ENCODE results near the gene EMILIN1. TPM values are rescaled to one million over a fixed set of nuclear protein-coding genes. Genes with fewer than 3 reads are reported as not detected.
A peak's percentile ranks its signal among the peaks of the same experiment; 100 is the strongest.

EMILIN1 gene
- total RNA-seq, 3 donors from 2014 or later: 12.1 to 256 (median 42.3) TPM

DNA sequence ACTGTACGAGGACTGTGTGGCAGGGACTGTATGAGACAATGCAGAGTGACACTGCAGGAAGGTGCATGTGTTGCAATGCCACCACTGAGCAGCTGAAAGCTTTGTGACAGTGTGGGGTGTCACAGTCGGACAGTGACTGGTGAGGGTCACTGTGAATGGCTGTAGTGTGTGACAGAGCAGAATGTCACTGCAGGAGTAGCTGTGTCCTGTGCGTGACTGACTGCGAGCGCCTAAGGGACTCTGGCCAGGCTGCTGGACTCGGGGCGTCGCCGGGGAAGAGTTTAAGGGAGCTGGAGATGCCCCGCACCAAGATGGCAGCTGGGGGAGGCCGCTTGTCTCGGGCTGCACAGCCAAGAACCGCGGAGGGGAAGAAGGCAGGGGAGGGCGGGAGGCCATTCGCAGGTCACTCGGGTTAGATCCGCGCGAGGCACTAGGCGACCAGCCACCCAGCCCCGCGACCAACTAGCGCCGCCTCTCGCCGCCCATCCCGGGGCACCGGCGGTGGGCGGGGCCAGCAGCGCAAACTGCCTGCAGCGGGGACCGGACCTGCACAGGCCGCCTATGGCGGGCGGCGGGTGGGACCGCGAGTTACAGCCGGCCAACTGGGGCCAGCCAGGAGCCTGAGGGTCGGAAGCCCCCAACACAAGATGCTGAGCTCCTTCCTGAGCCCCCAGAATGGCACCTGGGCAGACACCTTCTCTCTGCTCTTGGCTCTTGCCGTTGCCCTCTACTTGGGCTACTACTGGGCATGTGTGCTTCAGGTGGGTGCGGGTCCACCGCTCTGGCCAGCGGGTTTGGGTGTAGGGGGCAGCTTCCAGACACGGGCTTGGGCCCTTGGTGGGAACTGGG is 45.1 kb downstream of the EMILIN1 start, which contains the start of gene ABHD1:
ABHD1 (plus strand) TSS at position 514 of the 849 bp plus-strand sequence; CDS start at position 648, 134 bp downstream.
- TF ChIP-seq, protein P1, sequence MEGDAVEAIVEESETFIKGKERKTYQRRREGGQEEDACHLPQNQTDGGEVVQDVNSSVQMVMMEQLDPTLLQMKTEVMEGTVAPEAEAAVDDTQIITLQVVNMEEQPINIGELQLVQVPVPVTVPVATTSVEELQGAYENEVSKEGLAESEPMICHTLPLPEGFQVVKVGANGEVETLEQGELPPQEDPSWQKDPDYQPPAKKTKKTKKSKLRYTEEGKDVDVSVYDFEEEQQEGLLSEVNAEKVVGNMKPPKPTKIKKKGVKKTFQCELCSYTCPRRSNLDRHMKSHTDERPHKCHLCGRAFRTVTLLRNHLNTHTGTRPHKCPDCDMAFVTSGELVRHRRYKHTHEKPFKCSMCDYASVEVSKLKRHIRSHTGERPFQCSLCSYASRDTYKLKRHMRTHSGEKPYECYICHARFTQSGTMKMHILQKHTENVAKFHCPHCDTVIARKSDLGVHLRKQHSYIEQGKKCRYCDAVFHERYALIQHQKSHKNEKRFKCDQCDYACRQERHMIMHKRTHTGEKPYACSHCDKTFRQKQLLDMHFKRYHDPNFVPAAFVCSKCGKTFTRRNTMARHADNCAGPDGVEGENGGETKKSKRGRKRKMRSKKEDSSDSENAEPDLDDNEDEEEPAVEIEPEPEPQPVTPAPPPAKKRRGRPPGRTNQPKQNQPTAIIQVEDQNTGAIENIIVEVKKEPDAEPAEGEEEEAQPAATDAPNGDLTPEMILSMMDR (IDR thresholded peaks at IDR 0.05): no peak
- ATAC-seq: peak; percentile 87
- H3K4me3 ChIP-seq: no peak within 1 kb of the TSS
- peaks cover 5% of the 10 kb centered on the region for H3K4me1 ChIP-seq (ENCODE audit: low read depth)
- intact Hi-C loops (cut with DNase I, micrococcal nuclease): no loop called here
- no peaks in the 10 kb centered on the region for H3K9me3 ChIP-seq
- peak; percentile 73 to 79 (median 78) for DNase-seq
- H3K36me3 ChIP-seq (ENCODE audit: low read depth): no peaks in the 10 kb centered on the region

DNA sequence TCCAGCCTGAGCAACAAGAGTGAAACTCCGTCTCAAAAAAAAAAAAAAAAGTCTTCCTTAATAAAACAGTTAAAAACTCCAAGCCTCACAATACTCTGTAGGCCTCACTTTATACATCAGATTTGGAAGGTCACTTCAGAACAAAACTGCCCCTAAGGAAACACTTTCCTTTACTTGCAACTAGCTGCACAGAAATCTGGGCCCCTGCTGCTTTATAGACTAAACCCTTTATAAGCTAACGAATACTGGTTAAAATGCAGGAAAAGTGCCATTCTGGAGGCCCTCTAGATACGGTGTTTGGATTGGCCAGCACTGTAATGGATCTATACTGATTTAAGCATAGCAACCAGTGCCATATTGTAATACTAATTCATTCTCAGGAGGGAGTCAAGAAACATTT is 46.7 kb downstream of the EMILIN1 start:
- no peak for DNase-seq
- Histone ChIP-seq H3K4me3 (no peak overlapping the region), H3K9me3 (no peaks in the 10 kb centered on the region), H3K4me1 (ENCODE audit: low read depth) (no peaks in the 10 kb centered on the region), H3K36me3 (ENCODE audit: low read depth) (no peaks in the 10 kb centered on the region)
- TF ChIP-seq, protein P1 (IDR thresholded peaks at IDR 0.05): no peak
- intact Hi-C loops (cut with DNase I, micrococcal nuclease): no loop called here
- no peak for ATAC-seq

- intact Hi-C loops (cut with DNase I, micrococcal nuclease): no loop called here
- Histone ChIP-seq H3K4me3 (no peak overlapping the region), H3K36me3 (ENCODE audit: low read depth) (no peaks in the 10 kb centered on the region), H3K4me1 (ENCODE audit: low read depth) (no peaks in the 10 kb centered on the region), H3K9me3 (no peaks in the 10 kb centered on the region)
- DNase-seq: no peak
- ATAC-seq: no peak
- TF ChIP-seq, protein P1 (IDR thresholded peaks at IDR 0.05): no peak
Observed at GRCh38 chr2:27126252-27126710, 47.9 kb downstream of the EMILIN1 start.

DNA sequence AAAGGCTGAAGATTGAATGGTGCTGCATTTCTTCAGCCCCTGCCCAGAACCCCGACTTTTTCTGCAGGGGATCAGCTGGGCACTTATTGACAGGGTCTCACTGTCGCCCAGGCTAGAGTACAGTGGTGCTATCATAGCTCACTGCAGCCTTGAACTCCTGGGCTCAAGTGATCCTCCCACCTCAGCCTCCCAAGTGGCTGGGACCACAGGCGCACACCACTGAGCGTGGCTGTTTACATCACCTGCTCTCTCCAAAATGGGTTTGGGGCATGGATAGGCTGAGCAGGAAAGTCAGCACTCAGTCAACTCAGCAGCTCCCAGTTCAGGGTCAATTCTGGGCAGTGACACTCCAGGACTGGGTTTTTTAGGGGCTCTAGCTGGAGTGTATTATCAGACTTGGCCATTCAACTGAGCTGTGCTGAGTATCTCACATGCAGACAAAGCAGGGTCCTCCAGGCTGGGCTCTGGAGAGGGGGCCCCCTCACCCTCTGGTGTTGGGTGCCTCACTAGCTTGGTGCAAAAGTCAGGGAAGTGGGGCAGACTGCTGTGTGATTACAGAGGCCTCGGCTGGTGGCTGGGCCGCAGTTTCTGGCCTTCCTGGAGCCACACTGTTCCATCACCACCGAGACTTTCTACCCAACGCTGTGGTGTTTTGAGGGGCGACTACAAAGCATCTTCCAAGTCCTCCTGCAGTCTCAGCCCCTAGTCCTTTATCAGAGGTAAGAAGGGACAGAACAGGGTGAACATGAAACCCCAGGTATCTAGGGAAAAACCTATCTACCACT is 49.7 kb downstream of the EMILIN1 start:
- TF ChIP-seq, protein P1 (IDR thresholded peaks at IDR 0.05): no peak
- intact Hi-C loops (cut with DNase I, micrococcal nuclease): no loop called here
- H3K4me1 ChIP-seq (ENCODE audit: low read depth): peaks cover 4% of the 10 kb centered on the region
- no peak for ATAC-seq
- no peaks in the 10 kb centered on the region for H3K9me3 ChIP-seq
- no peaks in the 10 kb centered on the region for H3K36me3 ChIP-seq (ENCODE audit: low read depth)
- no peak for DNase-seq
- no peak overlapping the region for H3K4me3 ChIP-seq

DNA sequence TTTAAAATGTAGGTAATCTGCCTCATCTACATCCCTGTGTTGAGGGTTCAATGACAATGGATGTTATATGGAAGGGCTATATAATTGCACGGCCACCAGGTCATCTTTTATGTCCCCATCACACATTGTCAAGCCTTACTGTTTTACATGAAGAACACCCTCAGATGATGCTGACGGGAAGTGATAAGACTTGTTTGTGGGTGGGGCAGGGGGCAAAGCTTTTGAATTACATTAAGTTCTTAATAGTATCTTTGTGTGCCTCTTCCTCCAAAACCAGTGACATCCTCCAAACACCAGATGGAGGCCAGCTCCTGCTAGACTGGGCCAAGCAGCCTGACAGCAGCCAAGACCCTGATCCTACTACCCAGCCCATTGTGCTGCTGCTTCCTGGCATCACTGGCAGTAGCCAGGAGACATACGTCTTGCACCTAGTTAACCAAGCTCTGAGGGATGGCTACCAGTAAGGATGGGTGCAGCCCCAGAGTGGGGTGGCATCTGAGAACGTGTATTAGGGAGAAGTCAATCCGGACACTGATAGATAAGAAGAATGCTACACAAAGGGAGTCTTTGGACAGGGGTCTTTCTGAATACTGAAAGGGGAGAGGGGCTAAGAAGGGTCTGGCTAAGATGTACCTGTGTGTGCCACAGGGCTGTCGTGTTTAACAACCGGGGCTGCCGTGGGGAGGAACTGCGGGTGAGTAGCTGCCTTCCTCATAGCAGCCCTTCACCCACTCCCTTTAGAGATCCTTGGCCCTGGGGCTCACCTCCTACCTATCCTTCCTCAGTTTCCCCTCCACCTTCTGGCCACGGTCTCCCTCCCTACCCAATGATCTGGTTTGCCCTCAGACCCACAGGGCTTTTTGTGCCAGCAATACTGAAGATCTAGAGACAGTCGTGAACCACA is 50.5 kb downstream of the EMILIN1 start:
- H3K9me3 ChIP-seq: no peaks in the 10 kb centered on the region
- H3K36me3 ChIP-seq (ENCODE audit: low read depth): no peaks in the 10 kb centered on the region
- peaks cover 9% of the 10 kb centered on the region for H3K4me1 ChIP-seq (ENCODE audit: low read depth)
- ATAC-seq (no peak), DNase-seq (no peak)
- TF ChIP-seq, protein P1 (IDR thresholded peaks at IDR 0.05): no peak
- intact Hi-C loops (cut with DNase I, micrococcal nuclease): no loop called here
- H3K4me3 ChIP-seq: no peak overlapping the region
